SK-N-MC (cell line): Measurements from ENCODE around the gene EZH2.

Experiments used
- EZH2 ChIP-seq: fragments of 200-600 bp; sonication (generic); IDR thresholded peaks from one replicate; pipeline ENCODE4 v1.6.1; 2017; ENCODE audit warnings: antibody characterized with exemption
- POLR2AphosphoS5 ChIP-seq: IDR thresholded peaks from 2 replicates; pipeline ENCODE4 v1.6.1; 2012; ENCODE audit warnings: mild to moderate bottlenecking, low read depth, low read length, borderline replicate concordance

DNA sequence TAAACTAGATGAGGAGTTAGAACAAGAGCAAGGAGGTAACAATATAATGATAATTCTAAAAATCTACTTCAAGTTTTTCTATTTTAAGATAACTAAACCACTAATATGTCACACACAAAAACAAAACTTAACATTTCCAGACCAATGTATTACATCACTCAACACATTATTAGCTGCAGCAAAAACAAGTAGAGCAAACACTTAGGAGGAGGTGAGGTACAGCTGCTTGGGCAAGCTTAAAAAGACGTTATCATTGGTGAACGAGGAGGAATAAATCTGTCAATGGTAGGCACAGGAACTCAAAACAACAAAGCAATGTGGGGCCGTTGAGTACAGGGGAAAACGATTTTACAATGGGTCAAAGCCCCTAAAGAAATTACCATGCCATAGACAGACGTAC lies 58.8 kb downstream of the EZH2 start:
- no peak for TF ChIP-seq EZH2
- TF ChIP-seq POLR2AphosphoS5, result no peak
